MM.1S (cell line): Measurements from ENCODE around the gene FHIT.

ENCODE experiments used
- DNase-seq: peaks from one replicate; pipeline ENCODE4 v3.0.0-alpha.2; 2015
- H2AFZ ChIP-seq: fragments of 300-600 bp; sonication (generic); 2 replicates; pipeline ENCODE4 v1.6.0; 2016; ENCODE audit warnings: antibody characterized with exemption, low read length
- H3F3A ChIP-seq: fragments of 300-600 bp; sonication (generic); 2 replicates; pipeline ENCODE4 v1.6.1; 2016; ENCODE audit warnings: mild to moderate bottlenecking, antibody characterized with exemption, low read length, moderate library complexity, mixed read lengths; ENCODE audit not compliant: insufficient read depth
- H3K27ac ChIP-seq: fragments of 300-600 bp; sonication (generic); 2 replicates; pipeline ENCODE4 v1.5.1; 2016; ENCODE audit warnings: mild to moderate bottlenecking, low read length
- H3K27me3 ChIP-seq: fragments of 300-600 bp; sonication (generic); replicated peaks from 2 replicates; pipeline ENCODE4 v1.6.0; 2016; ENCODE audit warnings: low read length; ENCODE audit not compliant: insufficient read depth
- H3K36me3 ChIP-seq: fragments of 300-600 bp; sonication (generic); replicated peaks from 2 replicates; pipeline ENCODE4 v1.6.1; 2016; ENCODE audit warnings: mild to moderate bottlenecking, low read length, mixed read lengths; ENCODE audit not compliant: insufficient read depth
- H3K4me1 ChIP-seq: fragments of 300-600 bp; sonication (generic); 2 replicates; pipeline ENCODE4 v1.6.1; 2016; ENCODE audit warnings: low read length, mixed read lengths
- H3K4me2 ChIP-seq: fragments of 300-600 bp; sonication (generic); 2 replicates; pipeline ENCODE4 v1.6.0; 2016; ENCODE audit warnings: low read depth, low read length
- H3K4me3 ChIP-seq: fragments of 300-600 bp; sonication (generic); 2 replicates; pipeline ENCODE4 v1.5.1; 2016; ENCODE audit warnings: low read length, mixed read lengths
- H3K79me2 ChIP-seq: fragments of 300-600 bp; sonication (generic); 2 replicates; pipeline ENCODE4 v1.6.1; 2016; ENCODE audit warnings: mixed run types, low read length, mixed read lengths
- H3K9ac ChIP-seq: fragments of 300-600 bp; sonication (generic); 2 replicates; pipeline ENCODE4 v1.6.1; 2016; ENCODE audit warnings: low read length, mixed read lengths
- H3K9me2 ChIP-seq: fragments of 300-600 bp; sonication (generic); replicated peaks from 2 replicates; pipeline ENCODE4 v1.6.1; 2016; ENCODE audit warnings: mild to moderate bottlenecking, low read length, mixed read lengths; ENCODE audit not compliant: insufficient read depth
- H3K9me3 ChIP-seq: fragments of 300-600 bp; sonication (generic); replicated peaks from 2 replicates; pipeline ENCODE4 v1.6.1; 2016; ENCODE audit warnings: mild to moderate bottlenecking, low read length, mixed read lengths; ENCODE audit not compliant: insufficient read depth
- H4K20me1 ChIP-seq: fragments of 300-600 bp; sonication (generic); 2 replicates; pipeline ENCODE4 v1.6.1; 2016; ENCODE audit warnings: mild to moderate bottlenecking, low read length, moderate library complexity, mixed read lengths; ENCODE audit not compliant: insufficient read depth
- EZH2 ChIP-seq: fragments of 300-600 bp; sonication (generic); optimal IDR thresholded peaks from 2 replicates; pipeline ENCODE3; 2017; ENCODE audit warnings: low read depth, mild to moderate bottlenecking, antibody characterized with exemption, low read length, mixed read lengths
- EZH2phosphoT487 ChIP-seq: fragments of 300-600 bp; sonication (generic); IDR thresholded peaks from 2 replicates; pipeline ENCODE4 v1.6.1; 2018; ENCODE audit warnings: antibody characterized with exemption, low read length
- TF ChIP-seq, protein P1 (sequence below): fragments of 300-600 bp; sonication (generic); IDR thresholded peaks from 2 replicates; pipeline ENCODE4 v1.5.1; 2016; ENCODE audit warnings: antibody characterized with exemption, low read length, mixed read lengths

FHIT gene

DNA sequence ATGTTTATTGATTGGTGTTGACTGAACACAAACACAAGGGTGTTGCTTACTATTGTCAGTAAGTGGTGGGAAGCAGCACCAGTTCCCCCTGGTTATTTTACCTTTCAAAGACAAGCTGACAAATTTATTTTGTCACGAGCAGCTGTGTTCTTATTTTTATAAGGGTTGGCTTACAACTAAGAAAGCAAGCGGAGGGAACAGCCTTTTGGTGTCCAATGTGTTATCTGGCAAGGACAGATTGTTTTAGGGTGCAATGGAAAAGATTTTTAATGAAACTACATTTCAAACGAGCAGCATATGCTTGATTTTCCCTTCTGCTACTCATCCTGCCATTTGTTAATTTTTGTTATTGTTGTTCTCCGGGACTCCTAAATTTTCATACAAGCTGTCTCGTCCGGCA lies 1280.9 kb downstream of the FHIT start:
- H3K4me3 ChIP-seq, result no peak overlapping the region
- H3F3A ChIP-seq, result no peaks in the 10 kb centered on the region
- no peaks in the 10 kb centered on the region for H3K4me1 ChIP-seq
- no peaks in the 10 kb centered on the region for H3K79me2 ChIP-seq
- H4K20me1 ChIP-seq, result no peaks in the 10 kb centered on the region
- no peak for DNase-seq
- no peak for TF ChIP-seq EZH2phosphoT487
- TF ChIP-seq, protein P1, sequence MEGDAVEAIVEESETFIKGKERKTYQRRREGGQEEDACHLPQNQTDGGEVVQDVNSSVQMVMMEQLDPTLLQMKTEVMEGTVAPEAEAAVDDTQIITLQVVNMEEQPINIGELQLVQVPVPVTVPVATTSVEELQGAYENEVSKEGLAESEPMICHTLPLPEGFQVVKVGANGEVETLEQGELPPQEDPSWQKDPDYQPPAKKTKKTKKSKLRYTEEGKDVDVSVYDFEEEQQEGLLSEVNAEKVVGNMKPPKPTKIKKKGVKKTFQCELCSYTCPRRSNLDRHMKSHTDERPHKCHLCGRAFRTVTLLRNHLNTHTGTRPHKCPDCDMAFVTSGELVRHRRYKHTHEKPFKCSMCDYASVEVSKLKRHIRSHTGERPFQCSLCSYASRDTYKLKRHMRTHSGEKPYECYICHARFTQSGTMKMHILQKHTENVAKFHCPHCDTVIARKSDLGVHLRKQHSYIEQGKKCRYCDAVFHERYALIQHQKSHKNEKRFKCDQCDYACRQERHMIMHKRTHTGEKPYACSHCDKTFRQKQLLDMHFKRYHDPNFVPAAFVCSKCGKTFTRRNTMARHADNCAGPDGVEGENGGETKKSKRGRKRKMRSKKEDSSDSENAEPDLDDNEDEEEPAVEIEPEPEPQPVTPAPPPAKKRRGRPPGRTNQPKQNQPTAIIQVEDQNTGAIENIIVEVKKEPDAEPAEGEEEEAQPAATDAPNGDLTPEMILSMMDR, result no peak
- H2AFZ ChIP-seq, result no peak overlapping the region
- no peaks in the 10 kb centered on the region for H3K9me3 ChIP-seq
- no peaks in the 10 kb centered on the region for H3K36me3 ChIP-seq
- H3K27ac ChIP-seq, result no peak overlapping the region
- H3K9me2 ChIP-seq, result no peaks in the 10 kb centered on the region
- H3K4me2 ChIP-seq, result no peak overlapping the region
- H3K27me3 ChIP-seq, result no peaks in the 10 kb centered on the region
- no peak overlapping the region for H3K9ac ChIP-seq

DNA sequence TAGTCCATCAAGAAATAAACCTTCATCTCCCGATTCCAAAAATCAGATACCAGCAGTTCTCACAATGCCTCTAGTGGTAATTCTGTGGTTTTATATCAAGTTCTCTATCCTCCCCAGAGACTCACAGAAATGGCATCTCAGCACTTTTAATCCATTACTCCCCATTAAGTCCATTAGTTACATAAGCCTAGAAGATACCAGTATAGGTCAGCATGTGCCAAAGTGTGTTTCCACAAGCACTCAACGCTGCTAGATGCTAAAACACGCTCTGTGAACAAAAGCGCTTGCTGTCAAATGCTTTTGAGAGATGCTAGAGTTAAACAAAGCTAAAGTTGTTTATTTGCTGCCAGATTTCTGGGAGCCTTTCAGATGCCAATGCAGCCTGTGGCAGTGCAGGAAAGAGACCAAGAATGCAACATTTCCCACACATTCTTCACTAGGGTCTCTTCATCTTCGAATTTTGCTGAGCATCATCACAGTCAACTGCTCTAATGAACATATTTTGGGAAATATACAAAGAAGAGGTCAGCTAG lies 1282.7 kb downstream of the FHIT start:
- Histone ChIP-seq H3K27ac (no peak overlapping the region), H3K79me2 (no peaks in the 10 kb centered on the region), H3K36me3 (no peaks in the 10 kb centered on the region), H3K27me3 (no peaks in the 10 kb centered on the region), H3K4me2 (no peak overlapping the region), H2AFZ (no peak overlapping the region), H3F3A (no peaks in the 10 kb centered on the region), H3K4me3 (no peak overlapping the region), H4K20me1 (no peaks in the 10 kb centered on the region), H3K4me1 (no peaks in the 10 kb centered on the region), H3K9me3 (no peaks in the 10 kb centered on the region), H3K9ac (no peak overlapping the region), H3K9me2 (no peaks in the 10 kb centered on the region)
- TF ChIP-seq, protein P1, result no peak
- TF ChIP-seq EZH2phosphoT487 (no peak), EZH2 (no peak)
- no peak for DNase-seq

DNA sequence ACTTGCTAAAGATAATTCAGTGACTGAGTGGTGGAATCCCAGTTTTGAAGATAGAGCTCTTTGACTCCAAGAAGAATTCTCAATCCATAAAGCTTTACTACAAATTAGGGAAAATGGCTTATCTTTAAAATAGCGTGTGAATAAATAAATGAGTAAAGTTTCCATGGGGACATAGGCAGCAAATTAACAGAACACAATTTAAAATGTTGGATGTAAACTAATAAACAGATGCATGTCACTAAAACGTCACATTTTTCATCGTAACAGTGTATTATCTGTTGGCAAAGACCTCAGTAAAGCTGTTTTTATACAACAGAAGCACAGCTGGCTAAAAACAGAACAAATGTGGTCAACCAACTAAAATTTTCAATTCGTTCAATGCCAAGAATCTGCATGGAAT lies 1287.6 kb downstream of the FHIT start:
- Histone ChIP-seq H3K4me1 (no peaks in the 10 kb centered on the region), H4K20me1 (no peaks in the 10 kb centered on the region), H3K4me3 (no peak overlapping the region), H3K27ac (no peak overlapping the region), H3K36me3 (no peaks in the 10 kb centered on the region), H3F3A (no peaks in the 10 kb centered on the region), H3K9me2 (no peaks in the 10 kb centered on the region), H3K27me3 (no peaks in the 10 kb centered on the region), H3K79me2 (no peaks in the 10 kb centered on the region), H3K4me2 (no peak overlapping the region), H2AFZ (no peak overlapping the region), H3K9me3 (no peaks in the 10 kb centered on the region), H3K9ac (no peak overlapping the region)
- DNase-seq, result no peak
- TF ChIP-seq, protein P1, result no peak
- TF ChIP-seq EZH2phosphoT487, result no peak
- no peak for TF ChIP-seq EZH2
